B cell (primary cell): ENCODE data around the gene NFASC. TPM values are rescaled to one million over a fixed set of nuclear protein-coding genes. Genes with fewer than 3 reads are reported as not detected.

Experiments
- ATAC-seq: fragments of 200-7000 bp; cut with Tn5 transposase; one replicate; pipeline ENCODE4 v1.10.0; 2021; ENCODE audit warnings: low read depth, mild to moderate bottlenecking, moderate number of reproducible peaks, moderate library complexity
- CTCF ChIA-PET: fragments of 350-600 bp; sonication (Branson Sonifier 250); formaldehyde crosslinking; loops from one replicate; lab custom pipeline; 2021; ENCODE audit warnings: antibody characterized with exemption, inconsistent platforms; lab: Charles Lee
- POLR2A ChIA-PET: fragments of 350-600 bp; sonication (Branson Sonifier 250); formaldehyde crosslinking; loops from one replicate; lab custom pipeline; 2021; ENCODE audit warnings: antibody characterized with exemption; lab: Charles Lee
- DNase-seq: peaks from one replicate; pipeline ENCODE4 v3.0.0; 2013
- H2AFZ ChIP-seq: 2 replicates; pipeline ENCODE4 v1.6.1; 2012; ENCODE audit warnings: mild to moderate bottlenecking, low read depth, low read length; ENCODE audit not compliant: insufficient read depth, poor library complexity, severe bottlenecking
- H3K27ac ChIP-seq, 2 donors: 1 replicate in 1 of 2; 2 replicates in 1 of 2; pipeline ENCODE4 v1.5.1; 2012 to 2013; ENCODE audit warnings: low read length in 2 of 2, mild to moderate bottlenecking in 2 of 2, moderate library complexity in 1 of 2
- H3K27me3 ChIP-seq, 4 experiments: fragments of 200-600 bp in 1 of 4; sonication (generic) in 1 of 4; replicated peaks in 1 of 4; 1 replicate in 2 of 4; 2 replicates in 2 of 4; pipeline versions ENCODE4 v1.6.1 to v1.7.0; 2013 to 2016; ENCODE audit warnings: low read length in 3 of 4, mild to moderate bottlenecking in 2 of 4, mixed read lengths in 1 of 4, moderate library complexity in 1 of 4; ENCODE audit not compliant: insufficient read depth in 4 of 4, control insufficient read depth in 3 of 4; ENCODE audit errors: control extremely low read depth in 1 of 4
- H3K36me3 ChIP-seq, 2 experiments: replicated peaks in 1 of 2; 1 replicate in 1 of 2; 2 replicates in 1 of 2; pipeline versions ENCODE4 v1.6.1 to v1.7.1; 2013; ENCODE audit warnings: low read length in 1 of 2; ENCODE audit not compliant: insufficient read depth in 2 of 2, control insufficient read depth in 1 of 2; ENCODE audit errors: control extremely low read depth in 1 of 2, extremely low read depth in 1 of 2
- H3K4me1 ChIP-seq, 2 donors: fragments of 200-600 bp in 1 of 2; sonication (generic) in 1 of 2; 1 replicate in 1 of 2; 2 replicates in 1 of 2; pipeline versions ENCODE4 v1.5.1 to v1.6.1; 2013 to 2017; ENCODE audit warnings: low read length in 2 of 2; ENCODE audit not compliant: control insufficient read depth in 2 of 2, insufficient read depth in 2 of 2
- H3K4me2 ChIP-seq: replicated peaks from 2 replicates; pipeline ENCODE3; 2012; ENCODE audit warnings: mild to moderate bottlenecking, low read depth, low read length; ENCODE audit not compliant: poor library complexity, severe bottlenecking
- H3K4me3 ChIP-seq, 5 experiments: fragments of 200-600 bp in 1 of 5; sonication (generic) in 1 of 5; 1 replicate in 3 of 5; 2 replicates in 2 of 5; pipeline versions ENCODE4 v1.5.1 to v1.7.0; 2011 to 2016; ENCODE audit warnings: low read length in 4 of 5, mild to moderate bottlenecking in 4 of 5, low read depth in 2 of 5, control low read depth in 1 of 5, moderate library complexity in 1 of 5; ENCODE audit not compliant: insufficient read depth in 1 of 5; ENCODE audit errors: control extremely low read depth in 1 of 5, extremely low read depth in 1 of 5
- H3K79me2 ChIP-seq: fragments of 200-600 bp; sonication (generic); one replicate; pipeline ENCODE4 v1.6.0; 2016; ENCODE audit warnings: low read length; ENCODE audit not compliant: control insufficient read depth, insufficient read depth
- H3K9ac ChIP-seq: fragments of 200-600 bp; sonication (generic); 2 replicates; pipeline ENCODE4 v1.6.1; 2017; ENCODE audit warnings: mild to moderate bottlenecking, low read length, moderate library complexity
- H3K9me3 ChIP-seq, 3 donors: one replicate each; pipeline versions ENCODE4 v1.6.1 to v1.7.1; 2013; ENCODE audit warnings: low read length in 2 of 3; ENCODE audit not compliant: control insufficient read depth in 2 of 3, insufficient read depth in 1 of 3; ENCODE audit errors: control extremely low read depth in 1 of 3
- H4K20me1 ChIP-seq: 2 replicates; pipeline ENCODE4 v1.6.0; 2012; ENCODE audit warnings: mild to moderate bottlenecking, low read length; ENCODE audit not compliant: insufficient read depth, control insufficient read depth, poor library complexity, severe bottlenecking
- H3K27ac Mint-ChIP-seq: one replicate; pipeline ENCODE4 v1.8.0; 2021; ENCODE audit warnings: mixed read lengths
- H3K27me3 Mint-ChIP-seq: one replicate; pipeline ENCODE4 v1.8.0; 2021; ENCODE audit warnings: mixed read lengths
- H3K4me1 Mint-ChIP-seq: one replicate; pipeline ENCODE4 v1.8.0; 2021; ENCODE audit warnings: mixed read lengths
- H3K4me3 Mint-ChIP-seq: one replicate; pipeline ENCODE4 v1.8.0; 2021; ENCODE audit warnings: mixed read lengths
- H3K9me3 Mint-ChIP-seq: one replicate; pipeline ENCODE4 v1.8.0; 2022; ENCODE audit warnings: mixed read lengths; ENCODE audit not compliant: insufficient read depth
- EZH2 ChIP-seq: IDR thresholded peaks from 2 replicates; pipeline ENCODE4 v1.6.1; 2012; ENCODE audit warnings: borderline replicate concordance, low read depth, mild to moderate bottlenecking, moderate library complexity, low read length; ENCODE audit not compliant: insufficient read depth, poor library complexity, severe bottlenecking
- WGBS: methylation state at CpG from one replicate; pipeline ENCODE4 v1.1.5; 2013; ENCODE audit warnings: missing lambda C conversion rate; ENCODE audit not compliant: insufficient coverage; 5-methylcytosine and 5-hydroxymethylcytosine counted together
- intact Hi-C: fragments of 100-400 bp; cut with micrococcal nuclease; formaldehyde crosslinking; loops from one replicate; pipeline ENCODE4 v1.10.0; 2022
- polyA plus RNA-seq: library from polyadenylated mRNA; depleted of rRNA; stranded (reverse); fragments of >200 nt; gene quantifications from 2 replicates; pipeline ENCODE4 v1.2.3, GENCODE V29; 2012
- total RNA-seq, 2 donors: library from RNA; stranded (reverse); fragments of 120-200 nt in 1 of 2; gene quantifications; 1 replicate in 1 of 2; 2 replicates in 1 of 2; pipeline versions ENCODE4 v1.2.3 to v1.2.4, GENCODE V29; 2013 to 2022
- TF ChIP-seq, protein P1 (sequence below): fragments of 200-600 bp; IDR thresholded peaks from one replicate; pipeline ENCODE4 v1.8.0; 2022; ENCODE audit warnings: antibody characterized with exemption, mild to moderate bottlenecking

The NFASC gene
- total and polyA plus RNA-seq, 2 donors (not counting 1 experiment from before 2014, with no cell fraction given) = 0.06 to 0.39 TPM

- H3K36me3 ChIP-seq = no peaks in the 10 kb centered on the region
- Mint-ChIP-seq H3K9me3 (no peaks in the 10 kb centered on the region), H3K27ac (no peak overlapping the region), H3K4me1 (no peaks in the 10 kb centered on the region), H3K4me3 (no peak overlapping the region), H3K27me3 (peaks cover 27% of the 10 kb centered on the region)
- H3K27ac ChIP-seq = no peak overlapping the region
- H4K20me1 ChIP-seq = no peaks in the 10 kb centered on the region
- no peak for ATAC-seq
- CTCF ChIA-PET = no interaction called here
- no peak overlapping the region for H3K9ac ChIP-seq
- TF ChIP-seq EZH2 = no peak
- TF ChIP-seq, protein P1, sequence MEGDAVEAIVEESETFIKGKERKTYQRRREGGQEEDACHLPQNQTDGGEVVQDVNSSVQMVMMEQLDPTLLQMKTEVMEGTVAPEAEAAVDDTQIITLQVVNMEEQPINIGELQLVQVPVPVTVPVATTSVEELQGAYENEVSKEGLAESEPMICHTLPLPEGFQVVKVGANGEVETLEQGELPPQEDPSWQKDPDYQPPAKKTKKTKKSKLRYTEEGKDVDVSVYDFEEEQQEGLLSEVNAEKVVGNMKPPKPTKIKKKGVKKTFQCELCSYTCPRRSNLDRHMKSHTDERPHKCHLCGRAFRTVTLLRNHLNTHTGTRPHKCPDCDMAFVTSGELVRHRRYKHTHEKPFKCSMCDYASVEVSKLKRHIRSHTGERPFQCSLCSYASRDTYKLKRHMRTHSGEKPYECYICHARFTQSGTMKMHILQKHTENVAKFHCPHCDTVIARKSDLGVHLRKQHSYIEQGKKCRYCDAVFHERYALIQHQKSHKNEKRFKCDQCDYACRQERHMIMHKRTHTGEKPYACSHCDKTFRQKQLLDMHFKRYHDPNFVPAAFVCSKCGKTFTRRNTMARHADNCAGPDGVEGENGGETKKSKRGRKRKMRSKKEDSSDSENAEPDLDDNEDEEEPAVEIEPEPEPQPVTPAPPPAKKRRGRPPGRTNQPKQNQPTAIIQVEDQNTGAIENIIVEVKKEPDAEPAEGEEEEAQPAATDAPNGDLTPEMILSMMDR = no peak
- 83% methylated on average over 7 of the region's 15 CpGs for WGBS
- no peak for DNase-seq
- H3K9me3 ChIP-seq = no peaks in the 10 kb centered on the region
- H3K79me2 ChIP-seq = no peaks in the 10 kb centered on the region
- no peak overlapping the region for H3K4me3 ChIP-seq
- POLR2A ChIA-PET = no interaction called here
- H2AFZ ChIP-seq = no peak overlapping the region
- H3K4me2 ChIP-seq = no peak overlapping the region
- intact Hi-C loops = no loop called here
- H3K27me3 ChIP-seq = peaks cover 0 to 11% (median 2%) of the 10 kb centered on the region in 4 experiments
- H3K4me1 ChIP-seq = no peaks in the 10 kb centered on the region
Observed at GRCh38 chr1:204921855-204922516, 51.3 kb downstream of the NFASC start.

GRCh38 chr1:204923201-204923600 lies 52.5 kb downstream of the NFASC start:
- POLR2A ChIA-PET = no interaction called here
- Histone ChIP-seq H3K36me3 (no peaks in the 10 kb centered on the region), H3K27ac (no peak overlapping the region), H3K4me1 (no peaks in the 10 kb centered on the region), H3K27me3 (peaks cover 0 to 20% (median 2%) of the 10 kb centered on the region in 4 experiments), H2AFZ (no peak overlapping the region), H3K79me2 (no peaks in the 10 kb centered on the region), H4K20me1 (no peaks in the 10 kb centered on the region), H3K9ac (no peak overlapping the region), H3K9me3 (no peaks in the 10 kb centered on the region), H3K4me3 (no peak overlapping the region), H3K4me2 (no peak overlapping the region)
- H3K4me3 Mint-ChIP-seq = no peak overlapping the region
- no peak overlapping the region for H3K27ac Mint-ChIP-seq
- CTCF ChIA-PET = no interaction called here
- no peaks in the 10 kb centered on the region for H3K9me3 Mint-ChIP-seq
- no peaks in the 10 kb centered on the region for H3K4me1 Mint-ChIP-seq
- intact Hi-C loops = no loop called here
- TF ChIP-seq, protein P1 = no peak
- TF ChIP-seq EZH2 = no peak
- no peak for DNase-seq
- peaks cover 34% of the 10 kb centered on the region for H3K27me3 Mint-ChIP-seq
- ATAC-seq = no peak
- WGBS = 75% methylated on average over 10 of the region's 10 CpGs
